SK-N-SH treated with all-trans-retinoic acid at 6 μM for 48 hours (cell line): ENCODE results near the gene RTN4RL1.

Experiments
- ATAC-seq: fragments of 200-7000 bp; cut with Tn5 transposase; 3 replicates; pipeline ENCODE4 v1.9.1; 2020; ENCODE audit warnings: mild to moderate bottlenecking, moderate library complexity
- ARNTL ChIP-seq: fragments of 450-650 bp; formaldehyde crosslinking; IDR thresholded peaks from 2 replicates; pipeline ENCODE4 v1.5.0; 2020; ENCODE audit warnings: low read depth, mild to moderate bottlenecking, moderate library complexity, borderline replicate concordance
- BACH2 ChIP-seq: fragments of 250-450 bp; sonication (Bioruptor Pico); IDR thresholded peaks from 2 replicates; pipeline ENCODE4 v1.9.0; 2021; ENCODE audit warnings: mild to moderate bottlenecking, borderline replicate concordance
- CSDC2 ChIP-seq: fragments of 250-450 bp; sonication (Bioruptor Pico); IDR thresholded peaks from 2 replicates; pipeline ENCODE4 v1.5.0; 2020; ENCODE audit warnings: mild to moderate bottlenecking, moderate library complexity
- ESRRG ChIP-seq: fragments of 250-450 bp; sonication (Bioruptor Pico); IDR thresholded peaks from 2 replicates; pipeline ENCODE4 v1.6.1; 2021; ENCODE audit warnings: mild to moderate bottlenecking
- GLIS3 ChIP-seq: fragments of 250-450 bp; sonication (Bioruptor Pico); IDR thresholded peaks from 2 replicates; pipeline ENCODE4 v1.5.0; 2020; ENCODE audit warnings: mild to moderate bottlenecking, moderate library complexity
- ISL1 ChIP-seq: fragments of 250-450 bp; sonication (Bioruptor Pico); IDR thresholded peaks from 2 replicates; pipeline ENCODE4 v2.1.2; 2022; ENCODE audit warnings: mild to moderate bottlenecking, moderate library complexity
- OSR1 ChIP-seq: fragments of 250-450 bp; sonication (Bioruptor Pico); IDR thresholded peaks from 2 replicates; pipeline ENCODE4 v1.8.0; 2022; ENCODE audit warnings: moderate library complexity, mild to moderate bottlenecking, inconsistent platforms
- PPARA ChIP-seq: fragments of 250-450 bp; sonication (Bioruptor Pico); IDR thresholded peaks from 2 replicates; pipeline ENCODE4 v1.5.0; 2020; ENCODE audit warnings: mild to moderate bottlenecking, borderline replicate concordance
- RARB ChIP-seq: fragments of 250-450 bp; sonication (Bioruptor Pico); IDR thresholded peaks from 2 replicates; pipeline ENCODE4 v1.8.0; 2021; ENCODE audit warnings: mild to moderate bottlenecking, moderate library complexity
- SNAI2 ChIP-seq: fragments of 250-450 bp; sonication (Bioruptor Pico); IDR thresholded peaks from 2 replicates; pipeline ENCODE4 v1.5.0; 2020; ENCODE audit warnings: mild to moderate bottlenecking, moderate library complexity
- TCF4 ChIP-seq: fragments of 250-450 bp; sonication (Bioruptor Pico); IDR thresholded peaks from 2 replicates; pipeline ENCODE4 v1.8.0; 2021; ENCODE audit warnings: mild to moderate bottlenecking, moderate library complexity, borderline replicate concordance
- TOX ChIP-seq: fragments of 250-450 bp; sonication (Bioruptor Pico); IDR thresholded peaks from 2 replicates; pipeline ENCODE4 v1.8.0; 2021; ENCODE audit warnings: mild to moderate bottlenecking, moderate library complexity, borderline replicate concordance
- ZC3H10 ChIP-seq: fragments of 250-450 bp; sonication (Bioruptor Pico); IDR thresholded peaks from 2 replicates; pipeline ENCODE4 v1.5.1; 2021; ENCODE audit warnings: mild to moderate bottlenecking, moderate library complexity
- ZFP3 ChIP-seq: fragments of 250-450 bp; sonication (Bioruptor Pico); IDR thresholded peaks from 2 replicates; pipeline ENCODE4 v1.5.0; 2020; ENCODE audit warnings: mild to moderate bottlenecking, moderate library complexity
- ZFP30 ChIP-seq: fragments of 450-650 bp; formaldehyde crosslinking; IDR thresholded peaks from 2 replicates; pipeline ENCODE4 v1.5.0; 2022; ENCODE audit warnings: mild to moderate bottlenecking, moderate library complexity
- ZNF565 ChIP-seq: fragments of 450-650 bp; formaldehyde crosslinking; conservative IDR thresholded peaks from 2 replicates; pipeline ENCODE4 v1.5.0; 2020; ENCODE audit warnings: low read depth, mild to moderate bottlenecking, moderate library complexity
- ZNF70 ChIP-seq: fragments of 450-650 bp; formaldehyde crosslinking; IDR thresholded peaks from 2 replicates; pipeline ENCODE4 v1.5.0; 2020; ENCODE audit warnings: mild to moderate bottlenecking, moderate library complexity
- ZNF8 ChIP-seq: fragments of 450-650 bp; formaldehyde crosslinking; IDR thresholded peaks from 2 replicates; pipeline ENCODE4 v1.5.0; 2020; ENCODE audit warnings: mild to moderate bottlenecking, moderate library complexity
- TF ChIP-seq, protein P1 (sequence below): fragments of 250-450 bp; sonication (Bioruptor Pico); IDR thresholded peaks from 2 replicates; pipeline ENCODE4 v1.5.1; 2020; ENCODE audit warnings: low read depth, mild to moderate bottlenecking, moderate library complexity
- TF ChIP-seq, protein P2 (sequence below): fragments of 250-450 bp; sonication (Bioruptor Pico); IDR thresholded peaks from 2 replicates; pipeline ENCODE4 v1.5.0; 2020; ENCODE audit warnings: mild to moderate bottlenecking, moderate library complexity
- TF ChIP-seq, protein P3 (sequence below): fragments of 250-450 bp; sonication (Bioruptor Pico); IDR thresholded peaks from 2 replicates; pipeline ENCODE4 v1.5.1; 2021; ENCODE audit warnings: mild to moderate bottlenecking, moderate library complexity
- TF ChIP-seq, protein P4 (sequence below): fragments of 250-450 bp; sonication (Bioruptor Pico); IDR thresholded peaks from 2 replicates; pipeline ENCODE4 v1.8.0; 2020; ENCODE audit warnings: mild to moderate bottlenecking, moderate library complexity, borderline replicate concordance
- TF ChIP-seq, protein P5 (sequence below): fragments of 250-450 bp; sonication (Bioruptor Pico); IDR thresholded peaks from 2 replicates; pipeline ENCODE4 v1.8.0; 2021; ENCODE audit warnings: low read depth, mild to moderate bottlenecking, moderate library complexity, borderline replicate concordance

RTN4RL1 gene

DNA sequence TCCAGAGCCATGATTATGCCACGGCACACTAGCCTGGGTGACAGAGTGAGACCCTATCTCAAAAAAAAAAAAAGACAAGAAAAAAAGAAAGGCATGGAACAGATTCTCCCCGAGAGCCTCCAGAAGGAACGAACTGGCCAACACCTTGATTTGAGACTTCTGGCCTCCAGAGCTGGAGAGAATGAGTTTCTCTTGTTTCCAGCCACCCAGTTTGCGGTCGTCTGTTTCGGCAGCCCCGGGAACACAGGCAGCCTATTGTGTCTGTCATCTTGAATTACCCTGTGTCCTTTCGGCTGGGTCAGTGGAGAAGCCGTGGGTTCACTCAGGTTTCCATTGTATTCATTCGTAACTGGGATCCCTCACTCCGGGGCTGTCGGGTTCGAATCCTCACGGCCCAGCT, 111.4 kb downstream of the RTN4RL1 start:
- TF ChIP-seq, protein P1, sequence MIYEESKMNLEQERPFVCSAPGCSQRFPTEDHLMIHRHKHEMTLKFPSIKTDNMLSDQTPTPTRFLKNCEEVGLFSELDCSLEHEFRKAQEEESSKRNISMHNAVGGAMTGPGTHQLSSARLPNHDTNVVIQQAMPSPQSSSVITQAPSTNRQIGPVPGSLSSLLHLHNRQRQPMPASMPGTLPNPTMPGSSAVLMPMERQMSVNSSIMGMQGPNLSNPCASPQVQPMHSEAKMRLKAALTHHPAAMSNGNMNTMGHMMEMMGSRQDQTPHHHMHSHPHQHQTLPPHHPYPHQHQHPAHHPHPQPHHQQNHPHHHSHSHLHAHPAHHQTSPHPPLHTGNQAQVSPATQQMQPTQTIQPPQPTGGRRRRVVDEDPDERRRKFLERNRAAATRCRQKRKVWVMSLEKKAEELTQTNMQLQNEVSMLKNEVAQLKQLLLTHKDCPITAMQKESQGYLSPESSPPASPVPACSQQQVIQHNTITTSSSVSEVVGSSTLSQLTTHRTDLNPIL: no peak
- TF ChIP-seq OSR1 (CRISPR knock-in tag) (no peak), ZNF8 (CRISPR knock-in tag) (no peak), ESRRG (CRISPR knock-in tag) (no peak), ISL1 (no peak), ZNF70 (CRISPR knock-in tag) (no peak), TOX (CRISPR knock-in tag) (no peak), ZNF565 (no peak), GLIS3 (CRISPR knock-in tag) (no peak), PPARA (CRISPR knock-in tag) (no peak), SNAI2 (CRISPR knock-in tag) (no peak), TCF4 (CRISPR knock-in tag) (no peak), ARNTL (CRISPR knock-in tag) (no peak), BACH2 (no peak), ZFP30 (CRISPR knock-in tag) (no peak)
- TF ChIP-seq, protein P2, sequence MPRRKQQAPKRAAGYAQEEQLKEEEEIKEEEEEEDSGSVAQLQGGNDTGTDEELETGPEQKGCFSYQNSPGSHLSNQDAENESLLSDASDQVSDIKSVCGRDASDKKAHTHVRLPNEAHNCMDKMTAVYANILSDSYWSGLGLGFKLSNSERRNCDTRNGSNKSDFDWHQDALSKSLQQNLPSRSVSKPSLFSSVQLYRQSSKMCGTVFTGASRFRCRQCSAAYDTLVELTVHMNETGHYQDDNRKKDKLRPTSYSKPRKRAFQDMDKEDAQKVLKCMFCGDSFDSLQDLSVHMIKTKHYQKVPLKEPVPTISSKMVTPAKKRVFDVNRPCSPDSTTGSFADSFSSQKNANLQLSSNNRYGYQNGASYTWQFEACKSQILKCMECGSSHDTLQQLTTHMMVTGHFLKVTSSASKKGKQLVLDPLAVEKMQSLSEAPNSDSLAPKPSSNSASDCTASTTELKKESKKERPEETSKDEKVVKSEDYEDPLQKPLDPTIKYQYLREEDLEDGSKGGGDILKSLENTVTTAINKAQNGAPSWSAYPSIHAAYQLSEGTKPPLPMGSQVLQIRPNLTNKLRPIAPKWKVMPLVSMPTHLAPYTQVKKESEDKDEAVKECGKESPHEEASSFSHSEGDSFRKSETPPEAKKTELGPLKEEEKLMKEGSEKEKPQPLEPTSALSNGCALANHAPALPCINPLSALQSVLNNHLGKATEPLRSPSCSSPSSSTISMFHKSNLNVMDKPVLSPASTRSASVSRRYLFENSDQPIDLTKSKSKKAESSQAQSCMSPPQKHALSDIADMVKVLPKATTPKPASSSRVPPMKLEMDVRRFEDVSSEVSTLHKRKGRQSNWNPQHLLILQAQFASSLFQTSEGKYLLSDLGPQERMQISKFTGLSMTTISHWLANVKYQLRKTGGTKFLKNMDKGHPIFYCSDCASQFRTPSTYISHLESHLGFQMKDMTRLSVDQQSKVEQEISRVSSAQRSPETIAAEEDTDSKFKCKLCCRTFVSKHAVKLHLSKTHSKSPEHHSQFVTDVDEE: no peak
- TF ChIP-seq, protein P3, sequence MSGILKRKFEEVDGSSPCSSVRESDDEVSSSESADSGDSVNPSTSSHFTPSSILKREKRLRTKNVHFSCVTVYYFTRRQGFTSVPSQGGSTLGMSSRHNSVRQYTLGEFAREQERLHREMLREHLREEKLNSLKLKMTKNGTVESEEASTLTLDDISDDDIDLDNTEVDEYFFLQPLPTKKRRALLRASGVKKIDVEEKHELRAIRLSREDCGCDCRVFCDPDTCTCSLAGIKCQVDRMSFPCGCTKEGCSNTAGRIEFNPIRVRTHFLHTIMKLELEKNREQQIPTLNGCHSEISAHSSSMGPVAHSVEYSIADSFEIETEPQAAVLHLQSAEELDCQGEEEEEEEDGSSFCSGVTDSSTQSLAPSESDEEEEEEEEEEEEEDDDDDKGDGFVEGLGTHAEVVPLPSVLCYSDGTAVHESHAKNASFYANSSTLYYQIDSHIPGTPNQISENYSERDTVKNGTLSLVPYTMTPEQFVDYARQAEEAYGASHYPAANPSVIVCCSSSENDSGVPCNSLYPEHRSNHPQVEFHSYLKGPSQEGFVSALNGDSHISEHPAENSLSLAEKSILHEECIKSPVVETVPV (CRISPR knock-in tag): no peak
- TF ChIP-seq, protein P4, sequence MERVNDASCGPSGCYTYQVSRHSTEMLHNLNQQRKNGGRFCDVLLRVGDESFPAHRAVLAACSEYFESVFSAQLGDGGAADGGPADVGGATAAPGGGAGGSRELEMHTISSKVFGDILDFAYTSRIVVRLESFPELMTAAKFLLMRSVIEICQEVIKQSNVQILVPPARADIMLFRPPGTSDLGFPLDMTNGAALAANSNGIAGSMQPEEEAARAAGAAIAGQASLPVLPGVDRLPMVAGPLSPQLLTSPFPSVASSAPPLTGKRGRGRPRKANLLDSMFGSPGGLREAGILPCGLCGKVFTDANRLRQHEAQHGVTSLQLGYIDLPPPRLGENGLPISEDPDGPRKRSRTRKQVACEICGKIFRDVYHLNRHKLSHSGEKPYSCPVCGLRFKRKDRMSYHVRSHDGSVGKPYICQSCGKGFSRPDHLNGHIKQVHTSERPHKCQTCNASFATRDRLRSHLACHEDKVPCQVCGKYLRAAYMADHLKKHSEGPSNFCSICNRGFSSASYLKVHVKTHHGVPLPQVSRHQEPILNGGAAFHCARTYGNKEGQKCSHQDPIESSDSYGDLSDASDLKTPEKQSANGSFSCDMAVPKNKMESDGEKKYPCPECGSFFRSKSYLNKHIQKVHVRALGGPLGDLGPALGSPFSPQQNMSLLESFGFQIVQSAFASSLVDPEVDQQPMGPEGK (CRISPR knock-in tag): no peak
- TF ChIP-seq, protein P5, sequence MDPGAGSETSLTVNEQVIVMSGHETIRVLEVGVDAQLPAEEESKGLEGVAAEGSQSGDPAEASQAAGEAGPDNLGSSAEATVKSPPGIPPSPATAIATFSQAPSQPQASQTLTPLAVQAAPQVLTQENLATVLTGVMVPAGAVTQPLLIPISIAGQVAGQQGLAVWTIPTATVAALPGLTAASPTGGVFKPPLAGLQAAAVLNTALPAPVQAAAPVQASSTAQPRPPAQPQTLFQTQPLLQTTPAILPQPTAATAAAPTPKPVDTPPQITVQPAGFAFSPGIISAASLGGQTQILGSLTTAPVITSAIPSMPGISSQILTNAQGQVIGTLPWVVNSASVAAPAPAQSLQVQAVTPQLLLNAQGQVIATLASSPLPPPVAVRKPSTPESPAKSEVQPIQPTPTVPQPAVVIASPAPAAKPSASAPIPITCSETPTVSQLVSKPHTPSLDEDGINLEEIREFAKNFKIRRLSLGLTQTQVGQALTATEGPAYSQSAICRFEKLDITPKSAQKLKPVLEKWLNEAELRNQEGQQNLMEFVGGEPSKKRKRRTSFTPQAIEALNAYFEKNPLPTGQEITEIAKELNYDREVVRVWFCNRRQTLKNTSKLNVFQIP (CRISPR knock-in tag): no peak
- ATAC-seq: no peak

DNA sequence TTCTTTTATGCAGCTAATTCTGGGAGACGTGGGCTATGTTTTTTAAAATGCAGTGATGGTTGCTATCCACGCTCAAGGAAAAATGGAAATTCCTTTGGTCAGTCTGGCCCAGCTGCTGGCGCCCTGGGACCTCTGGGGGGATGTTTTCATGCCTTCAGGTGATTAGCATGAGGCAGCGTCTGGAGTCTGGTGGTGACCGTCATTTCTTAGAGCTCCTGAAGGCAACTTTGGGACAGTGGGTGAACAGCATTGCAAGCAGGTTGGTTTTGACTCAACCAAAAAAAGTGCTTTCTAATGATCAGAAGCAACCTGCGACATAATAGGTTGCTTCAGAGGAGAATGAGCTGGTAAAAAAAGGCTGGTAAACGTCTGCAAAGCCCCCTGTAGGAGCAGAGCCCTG, 113.0 kb downstream of the RTN4RL1 start:
- no peak for ATAC-seq
- TF ChIP-seq CSDC2 (CRISPR knock-in tag) (no peak), OSR1 (CRISPR knock-in tag) (no peak), SNAI2 (CRISPR knock-in tag) (no peak), TOX (CRISPR knock-in tag) (no peak), ZNF70 (CRISPR knock-in tag) (no peak), ZFP3 (CRISPR knock-in tag) (no peak), GLIS3 (CRISPR knock-in tag) (no peak), ZNF8 (CRISPR knock-in tag) (no peak), ZC3H10 (CRISPR knock-in tag) (no peak), ISL1 (no peak), ZNF565 (no peak), RARB (no peak), ESRRG (CRISPR knock-in tag) (no peak), TCF4 (CRISPR knock-in tag) (no peak)
- TF ChIP-seq, protein P3 (CRISPR knock-in tag): no peak
- TF ChIP-seq, protein P1: no peak
- TF ChIP-seq, protein P4 (CRISPR knock-in tag): no peak
